ENCODE results near the gene PTCH1.

The PTCH1 gene

GRCh38 chr9:95451065-95451426 lies 65.7 kb downstream of the PTCH1 start:
- H3K4me3 ChIP-seq (ENCODE audit: low read length) = no peak overlapping the region
- no peak for DNase-seq (ENCODE audit: low read depth)
- no peak for TF ChIP-seq CTCF (IDR thresholded peaks at IDR 0.05; ENCODE audit: insufficient read depth, low read depth, low read length, missing control alignments)

- DNase-seq (ENCODE audit: low read depth) = no peak
- TF ChIP-seq CTCF (IDR thresholded peaks at IDR 0.05; ENCODE audit: insufficient read depth, low read depth, low read length, missing control alignments) = no peak
- H3K4me3 ChIP-seq (ENCODE audit: low read length) = no peak overlapping the region
Observed at GRCh38 chr9:95450171-95451064, 66.4 kb downstream of the PTCH1 start.

GRCh38 chr9:95449016-95449415 lies 67.8 kb downstream of the PTCH1 start:
- H3K4me3 ChIP-seq (ENCODE audit: low read length) = no peak overlapping the region
- no peak for DNase-seq (ENCODE audit: low read depth)
- TF ChIP-seq CTCF (IDR thresholded peaks at IDR 0.05; ENCODE audit: insufficient read depth, low read depth, low read length, missing control alignments) = no peak

GRCh38 chr9:95447660-95448420 lies 68.9 kb downstream of the PTCH1 start:
- DNase-seq (ENCODE audit: low read depth) = no peak
- no peak for TF ChIP-seq CTCF (IDR thresholded peaks at IDR 0.05; ENCODE audit: insufficient read depth, low read depth, low read length, missing control alignments)
- no peak overlapping the region for H3K4me3 ChIP-seq (ENCODE audit: low read length)

- DNase-seq (ENCODE audit: low read depth) = no peak
- no peak overlapping the region for H3K4me3 ChIP-seq (ENCODE audit: low read length)
- no peak for TF ChIP-seq CTCF (IDR thresholded peaks at IDR 0.05; ENCODE audit: insufficient read depth, low read depth, low read length, missing control alignments)
Observed at GRCh38 chr9:95446984-95447383, 69.8 kb downstream of the PTCH1 start.

- H3K4me3 ChIP-seq (ENCODE audit: low read length) = no peak overlapping the region
- no peak for TF ChIP-seq CTCF (IDR thresholded peaks at IDR 0.05; ENCODE audit: insufficient read depth, low read depth, low read length, missing control alignments)
- DNase-seq (ENCODE audit: low read depth) = no peak
Observed at GRCh38 chr9:95446259-95446658, 70.5 kb downstream of the PTCH1 start.

All from epithelial cell of esophagus (primary cell).